Upper lobe of right lung (tissue), 1 donor: Measurements from ENCODE around the gene FCN3. TPM values are rescaled to one million over a fixed set of nuclear protein-coding genes. Genes with fewer than 3 reads are reported as not detected.

Source experiments
- ATAC-seq: fragments of 200-7000 bp; cut with Tn5 transposase; one replicate; pipeline ENCODE4 v1.9.1; 2020; ENCODE audit warnings: mild to moderate bottlenecking, moderate library complexity
- DNase-seq: peaks from one replicate; pipeline ENCODE4 v3.0.0-alpha.2; 2020
- H3K27ac ChIP-seq: fragments of 200-600 bp; one replicate; pipeline ENCODE4 v1.8.0; 2022
- H3K27me3 ChIP-seq: fragments of 200-600 bp; one replicate; pipeline ENCODE4 v1.8.0; 2022; ENCODE audit warnings: mild to moderate bottlenecking
- H3K36me3 ChIP-seq: fragments of 200-600 bp; one replicate; pipeline ENCODE4 v1.8.0; 2022
- H3K4me1 ChIP-seq: fragments of 200-600 bp; one replicate; pipeline ENCODE4 v1.8.0; 2022
- H3K4me3 ChIP-seq: fragments of 200-600 bp; one replicate; pipeline ENCODE4 v1.8.0; 2022; ENCODE audit warnings: mild to moderate bottlenecking
- H3K9me3 ChIP-seq: fragments of 200-600 bp; one replicate; pipeline ENCODE4 v1.8.0; 2022
- intact Hi-C: fragments of 100-400 bp; cut with DNase I; formaldehyde crosslinking; loops from one replicate; pipeline ENCODE4 v1.11.0; 2022
- total RNA-seq: library from RNA; stranded (reverse); fragmentation: NEBNext Ultra II Directional; extraction: Animal tissue kit (Norgen Biotek cat#: 25700); gene quantifications from one replicate; pipeline ENCODE4 v1.2.1, GENCODE V29; 2021
- TF ChIP-seq, protein P1 (sequence below): fragments of 200-600 bp; IDR thresholded peaks from one replicate; pipeline ENCODE4 v1.8.0; 2022; ENCODE audit warnings: antibody characterized with exemption
- donor health status: DM: no; HTN: yes; CAD: no; lungs with severe emphysema.

Gene FCN3
- total RNA-seq, 1 donor from 2014 or later: 826 TPM

DNA sequence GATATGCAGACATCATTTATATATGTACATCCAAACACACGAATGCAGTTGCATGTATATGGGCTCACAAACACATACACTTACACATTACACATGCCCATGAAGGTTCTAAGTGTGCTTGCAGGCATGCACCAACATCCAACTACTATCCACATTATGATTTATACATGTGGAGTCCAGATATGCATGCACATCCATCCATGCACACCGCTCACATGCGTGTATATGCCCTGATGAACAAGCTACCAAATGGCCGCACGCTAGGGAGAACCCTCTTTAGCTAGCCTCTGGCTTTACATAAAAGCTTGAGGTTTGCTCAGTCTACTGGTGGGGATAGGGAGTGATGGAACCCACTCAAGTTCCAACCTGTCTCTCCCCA, 26.3 kb upstream of the FCN3 start:
- Histone ChIP-seq H3K27me3 (no peaks in the 10 kb centered on the region), H3K4me3 (no peak overlapping the region), H3K36me3 (no peaks in the 10 kb centered on the region), H3K9me3 (no peaks in the 10 kb centered on the region), H3K27ac (no peak overlapping the region), H3K4me1 (peaks cover 53% of the 10 kb centered on the region)
- TF ChIP-seq, protein P1, sequence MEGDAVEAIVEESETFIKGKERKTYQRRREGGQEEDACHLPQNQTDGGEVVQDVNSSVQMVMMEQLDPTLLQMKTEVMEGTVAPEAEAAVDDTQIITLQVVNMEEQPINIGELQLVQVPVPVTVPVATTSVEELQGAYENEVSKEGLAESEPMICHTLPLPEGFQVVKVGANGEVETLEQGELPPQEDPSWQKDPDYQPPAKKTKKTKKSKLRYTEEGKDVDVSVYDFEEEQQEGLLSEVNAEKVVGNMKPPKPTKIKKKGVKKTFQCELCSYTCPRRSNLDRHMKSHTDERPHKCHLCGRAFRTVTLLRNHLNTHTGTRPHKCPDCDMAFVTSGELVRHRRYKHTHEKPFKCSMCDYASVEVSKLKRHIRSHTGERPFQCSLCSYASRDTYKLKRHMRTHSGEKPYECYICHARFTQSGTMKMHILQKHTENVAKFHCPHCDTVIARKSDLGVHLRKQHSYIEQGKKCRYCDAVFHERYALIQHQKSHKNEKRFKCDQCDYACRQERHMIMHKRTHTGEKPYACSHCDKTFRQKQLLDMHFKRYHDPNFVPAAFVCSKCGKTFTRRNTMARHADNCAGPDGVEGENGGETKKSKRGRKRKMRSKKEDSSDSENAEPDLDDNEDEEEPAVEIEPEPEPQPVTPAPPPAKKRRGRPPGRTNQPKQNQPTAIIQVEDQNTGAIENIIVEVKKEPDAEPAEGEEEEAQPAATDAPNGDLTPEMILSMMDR: no peak
- no peak for DNase-seq
- no peak for ATAC-seq
- intact Hi-C loops: no loop called here

DNA sequence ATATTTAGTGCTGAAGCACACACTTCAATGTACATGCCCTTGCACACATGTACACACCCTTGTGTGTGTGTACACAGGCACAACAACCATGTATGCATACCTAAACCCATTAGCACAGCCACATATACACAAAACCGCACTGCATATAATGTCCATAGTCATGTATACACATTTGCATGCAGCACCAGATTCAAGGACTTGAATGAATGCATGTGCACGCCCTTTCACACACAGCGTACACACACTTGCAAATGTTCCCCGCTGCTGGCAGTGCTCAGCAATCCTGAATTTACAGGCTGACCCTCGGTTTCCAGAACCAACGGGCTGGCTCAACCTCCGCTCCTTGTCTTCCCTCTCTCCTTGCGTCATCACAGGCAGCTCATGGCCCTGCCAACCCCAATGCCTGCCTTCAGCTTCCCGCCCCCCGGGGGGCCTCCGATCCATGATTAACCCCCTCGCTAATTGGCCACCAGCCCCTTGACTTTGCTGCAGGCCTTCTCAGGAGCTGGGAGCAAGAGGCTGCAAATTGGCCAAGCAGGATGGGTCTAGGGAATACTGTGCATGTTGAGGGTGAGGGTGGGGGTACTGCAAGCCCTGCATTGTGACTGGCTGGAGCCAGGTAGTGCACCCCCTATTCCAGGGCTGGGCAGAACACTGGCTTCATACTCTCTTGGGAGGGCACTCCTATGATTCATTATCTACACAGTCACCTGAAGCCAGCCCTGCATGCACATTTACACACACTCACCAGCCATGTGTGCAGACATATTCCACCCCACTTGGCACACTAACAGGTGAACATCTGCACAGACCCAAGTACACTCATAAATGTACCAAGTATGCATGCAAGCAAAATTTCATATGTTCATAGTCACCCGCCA, 25.7 kb upstream of the FCN3 start:
- DNase-seq: no peak
- Histone ChIP-seq H3K9me3 (no peaks in the 10 kb centered on the region), H3K27me3 (no peaks in the 10 kb centered on the region), H3K36me3 (no peaks in the 10 kb centered on the region), H3K4me3 (no peak overlapping the region), H3K4me1 (peaks cover 47% of the 10 kb centered on the region), H3K27ac (no peak overlapping the region)
- ATAC-seq: no peak
- intact Hi-C loops: no loop called here
- TF ChIP-seq, protein P1: no peak

DNA sequence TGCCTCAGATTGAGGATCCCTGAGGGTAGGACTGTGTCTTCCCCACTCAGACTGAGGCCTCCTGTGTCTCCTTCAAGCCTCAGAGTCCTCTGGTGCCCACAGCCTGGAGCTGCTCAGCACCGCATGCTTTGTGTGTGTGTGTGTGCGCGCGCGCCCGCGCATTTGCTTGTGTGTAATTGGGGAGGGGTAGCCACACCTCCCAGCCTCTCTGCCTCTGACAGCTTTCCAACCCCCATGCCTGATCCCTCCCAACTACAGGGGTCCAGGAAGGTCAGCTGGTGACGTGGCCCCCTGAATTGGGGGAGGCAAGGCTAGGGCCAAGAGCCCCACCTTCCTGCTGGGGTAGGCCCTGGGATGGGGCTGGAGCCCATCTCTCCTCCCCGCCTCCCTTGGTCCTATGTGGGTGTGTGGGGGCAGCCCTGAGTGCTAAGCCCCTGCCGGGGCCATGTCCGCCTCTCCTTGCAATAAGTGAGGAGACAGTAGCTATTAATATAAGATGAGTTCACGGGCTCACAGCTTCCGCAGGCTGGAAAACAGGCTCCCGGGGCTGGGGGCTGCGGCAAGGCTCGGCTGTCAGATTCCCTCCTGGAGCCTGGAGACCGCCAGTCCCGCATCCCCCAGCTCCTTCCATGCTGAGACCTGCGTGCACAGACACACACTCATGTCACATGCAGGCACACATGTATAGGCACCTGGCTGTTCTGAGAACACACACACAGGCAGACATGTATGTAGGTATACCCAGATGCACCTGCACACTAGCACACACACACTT, 24.8 kb upstream of the FCN3 start:
- peaks cover 42% of the 10 kb centered on the region for H3K4me1 ChIP-seq
- no peak for ATAC-seq
- intact Hi-C loops: loop anchor here (10.0 kb wide), 2 partner anchors 205 to 265 kb away; partner anchors contain the start of gene AHDC1

DNA sequence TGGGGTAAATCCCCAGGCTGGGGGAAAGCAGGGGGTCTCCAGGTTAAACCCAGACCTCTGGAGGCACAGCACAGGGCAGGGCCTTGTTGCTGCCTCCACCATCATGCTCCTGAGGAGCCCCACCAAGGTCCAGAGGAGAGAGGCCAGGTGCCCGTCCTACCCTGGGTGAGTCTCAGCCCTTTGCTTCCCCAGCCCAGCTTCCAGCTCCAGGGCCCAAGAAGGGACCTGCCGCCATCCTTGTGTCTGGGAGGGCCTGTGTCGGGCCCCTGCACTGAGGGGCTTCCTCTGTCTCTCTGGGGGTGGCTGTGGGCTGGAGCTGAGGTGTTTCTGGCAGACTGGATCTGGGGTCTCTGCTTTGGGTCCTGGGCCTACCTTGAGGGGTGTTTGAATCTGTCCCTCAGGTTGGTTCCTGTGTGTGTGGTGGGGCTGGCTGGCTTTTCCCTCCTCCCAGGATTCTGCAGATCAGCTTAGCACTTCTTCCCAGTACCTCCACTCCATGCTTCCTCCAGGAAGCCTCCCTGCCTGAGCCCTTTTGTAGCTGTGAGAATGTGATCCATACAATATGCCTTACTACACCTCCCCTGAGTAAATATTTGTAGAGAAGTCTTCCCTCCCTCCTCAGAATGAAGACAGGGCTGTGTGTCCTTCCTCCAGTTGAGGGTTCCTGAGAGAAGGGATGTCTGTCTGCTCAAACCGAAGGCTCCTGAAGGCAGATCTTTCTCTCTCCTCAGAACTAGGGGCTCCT, 24.0 kb upstream of the FCN3 start:
- Histone ChIP-seq H3K4me1 (peaks cover 35% of the 10 kb centered on the region), H3K4me3 (no peak overlapping the region), H3K9me3 (no peaks in the 10 kb centered on the region), H3K27me3 (no peaks in the 10 kb centered on the region), H3K27ac (no peak overlapping the region), H3K36me3 (no peaks in the 10 kb centered on the region)
- ATAC-seq (no peak), DNase-seq (no peak)
- intact Hi-C loops: loop anchor here (10.0 kb wide), 2 partner anchors 206 to 266 kb away; partner anchors contain the start of gene AHDC1
- TF ChIP-seq, protein P1: no peak

More for the DNA sequence above, 24.8 kb upstream of the FCN3 start:
- H3K27me3 ChIP-seq: no peaks in the 10 kb centered on the region
- no peaks in the 10 kb centered on the region for H3K36me3 ChIP-seq
- H3K9me3 ChIP-seq: no peaks in the 10 kb centered on the region
- TF ChIP-seq, protein P1: no peak
- H3K4me3 ChIP-seq: no peak overlapping the region
- H3K27ac ChIP-seq: no peak overlapping the region
- no peak for DNase-seq

DNA sequence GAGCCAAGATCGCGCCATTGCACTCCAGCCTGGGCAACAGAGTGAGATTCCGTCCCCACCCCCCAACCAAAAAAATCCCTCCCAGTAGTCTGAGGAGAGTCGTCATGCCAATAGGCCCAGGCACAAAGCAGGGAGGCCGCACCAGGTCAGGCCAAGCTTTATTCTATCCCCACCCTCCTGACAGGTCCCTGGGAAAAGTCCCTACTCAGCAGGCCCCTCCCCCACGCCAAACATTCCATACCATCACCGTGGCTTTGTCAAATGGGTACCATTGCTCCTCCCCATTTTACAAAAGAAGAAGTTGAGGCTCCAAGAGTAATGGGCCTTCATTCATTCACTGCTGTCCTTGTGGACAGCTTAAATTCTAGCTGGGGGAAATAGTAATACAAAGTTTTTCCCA, 23.1 kb upstream of the FCN3 start:
- intact Hi-C loops: loop anchor here (10.0 kb wide), 2 partner anchors 207 to 267 kb away; partner anchors contain the start of gene AHDC1

More for the DNA sequence above, 23.1 kb upstream of the FCN3 start:
- Histone ChIP-seq H3K27ac (no peak overlapping the region), H3K9me3 (no peaks in the 10 kb centered on the region), H3K27me3 (no peaks in the 10 kb centered on the region), H3K4me3 (no peak overlapping the region), H3K4me1 (peaks cover 30% of the 10 kb centered on the region), H3K36me3 (no peaks in the 10 kb centered on the region)
- TF ChIP-seq, protein P1: no peak
- ATAC-seq: no peak
- no peak for DNase-seq
